ENCODE data around the gene EPB41L2. TPM values are rescaled to one million over a fixed set of nuclear protein-coding genes. Genes with fewer than 3 reads are reported as not detected.

Gene EPB41L2
- total RNA-seq, 3 donors from 2014 or later (not counting 1 experiment from before 2014, with no cell fraction given) = 6.8 to 11.4 (median 11.0) TPM

DNA sequence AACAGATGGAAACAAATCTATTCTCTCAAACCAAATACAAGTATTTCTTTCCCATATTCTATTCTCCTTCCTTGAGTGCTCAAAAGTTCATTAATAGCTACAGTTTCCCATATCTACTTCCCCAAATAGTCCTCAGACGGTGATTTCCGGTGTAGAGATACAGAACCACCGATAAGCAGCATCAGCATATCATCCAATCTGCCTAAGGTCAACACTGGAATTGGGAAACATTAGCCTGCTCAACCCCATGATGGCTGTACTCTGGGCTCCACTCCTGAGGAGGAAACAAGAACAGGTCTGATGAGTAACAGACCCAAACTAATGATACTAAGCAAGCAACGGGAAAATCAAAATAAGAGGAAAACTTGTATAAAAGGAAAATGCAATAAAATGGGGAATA, 115.6 kb downstream of the EPB41L2 start:
- H3K27ac Mint-ChIP-seq = no peak overlapping the region
- Histone ChIP-seq H3K27me3 (ENCODE audit: control insufficient read depth, insufficient read depth, low read length) (no peaks in the 10 kb centered on the region), H3K4me1 (ENCODE audit: control insufficient read depth, insufficient read depth, low read length) (no peaks in the 10 kb centered on the region), H3K27ac (ENCODE audit: low read length) (no peak overlapping the region), H3K9me3 (ENCODE audit: control insufficient read depth, insufficient read depth, low read length) (no peaks in the 10 kb centered on the region), H3K36me3 (ENCODE audit: control insufficient read depth, insufficient read depth, low read length) (no peaks in the 10 kb centered on the region), H3K4me3 (ENCODE audit: low read length) (no peak overlapping the region)
- no peak for DNase-seq
- H3K9me3 Mint-ChIP-seq = no peaks in the 10 kb centered on the region
- H3K36me3 Mint-ChIP-seq = no peaks in the 10 kb centered on the region
- no peaks in the 10 kb centered on the region for H3K27me3 Mint-ChIP-seq (ENCODE audit: low read depth in 2 of 2)
- no peak for TF ChIP-seq CTCF (IDR thresholded peaks at IDR 0.05)
- no peak for ATAC-seq
- WGBS (ENCODE audit: insufficient coverage) = 77% methylated on average over 3 of the region's 4 CpGs
- H3K4me1 Mint-ChIP-seq = no peaks in the 10 kb centered on the region
- intact Hi-C loops (cut with micrococcal nuclease) = no loop called here
- no peak overlapping the region for H3K4me3 Mint-ChIP-seq

GRCh38 chr6:130946076-130946475, 117.0 kb downstream of the EPB41L2 start:
- Mint-ChIP-seq H3K9me3 (no peaks in the 10 kb centered on the region), H3K4me3 (no peak overlapping the region), H3K27me3 (ENCODE audit: low read depth in 2 of 2) (no peaks in the 10 kb centered on the region), H3K4me1 (no peaks in the 10 kb centered on the region), H3K36me3 (no peaks in the 10 kb centered on the region), H3K27ac (no peak overlapping the region)
- H3K36me3 ChIP-seq (ENCODE audit: control insufficient read depth, insufficient read depth, low read length) = no peaks in the 10 kb centered on the region
- no peaks in the 10 kb centered on the region for H3K27me3 ChIP-seq (ENCODE audit: control insufficient read depth, insufficient read depth, low read length)
- no peak overlapping the region for H3K4me3 ChIP-seq (ENCODE audit: low read length)
- DNase-seq = no peak
- no peaks in the 10 kb centered on the region for H3K9me3 ChIP-seq (ENCODE audit: control insufficient read depth, insufficient read depth, low read length)
- H3K27ac ChIP-seq (ENCODE audit: low read length) = no peak overlapping the region
- intact Hi-C loops (cut with micrococcal nuclease) = no loop called here
- no peak for ATAC-seq
- WGBS (ENCODE audit: insufficient coverage) = 100% methylated on average over 1 of the region's 2 CpGs
- TF ChIP-seq CTCF (IDR thresholded peaks at IDR 0.05) = no peak
- no peaks in the 10 kb centered on the region for H3K4me1 ChIP-seq (ENCODE audit: control insufficient read depth, insufficient read depth, low read length)

DNA sequence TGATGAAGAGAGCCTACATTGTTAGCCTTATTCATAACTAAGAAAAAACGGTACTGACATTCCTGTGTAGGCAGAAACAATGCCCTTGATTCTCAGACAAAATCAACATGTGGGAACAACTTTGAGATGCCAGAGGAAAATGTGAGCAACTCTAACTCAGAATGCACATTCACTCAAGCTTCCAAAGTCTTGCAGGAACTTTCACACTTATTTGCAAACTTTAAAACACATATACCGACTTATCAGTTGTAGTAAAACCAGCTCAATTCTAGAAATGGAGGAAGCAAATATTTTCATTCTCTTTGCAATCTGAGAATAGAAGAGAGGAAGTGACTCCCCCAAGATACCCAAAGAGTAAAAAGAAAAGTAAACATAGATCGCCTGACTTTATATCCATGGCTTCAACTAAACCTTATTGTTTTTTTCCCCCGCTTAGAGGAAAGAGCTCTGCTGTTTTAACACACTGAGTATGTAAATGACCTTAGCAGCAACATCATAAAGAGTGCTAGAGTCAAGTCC, 117.6 kb downstream of the EPB41L2 start:
- DNase-seq = no peak
- Mint-ChIP-seq H3K4me3 (no peak overlapping the region), H3K36me3 (no peaks in the 10 kb centered on the region), H3K27me3 (ENCODE audit: low read depth in 2 of 2) (no peaks in the 10 kb centered on the region), H3K4me1 (no peaks in the 10 kb centered on the region), H3K27ac (no peak overlapping the region), H3K9me3 (no peaks in the 10 kb centered on the region)
- Histone ChIP-seq H3K27me3 (ENCODE audit: control insufficient read depth, insufficient read depth, low read length) (no peaks in the 10 kb centered on the region), H3K27ac (ENCODE audit: low read length) (no peak overlapping the region), H3K36me3 (ENCODE audit: control insufficient read depth, insufficient read depth, low read length) (no peaks in the 10 kb centered on the region), H3K4me1 (ENCODE audit: control insufficient read depth, insufficient read depth, low read length) (no peaks in the 10 kb centered on the region), H3K4me3 (ENCODE audit: low read length) (no peak overlapping the region), H3K9me3 (ENCODE audit: control insufficient read depth, insufficient read depth, low read length) (no peaks in the 10 kb centered on the region)
- ATAC-seq = no peak
- TF ChIP-seq CTCF (IDR thresholded peaks at IDR 0.05) = no peak
- intact Hi-C loops (cut with micrococcal nuclease) = no loop called here
- WGBS (ENCODE audit: insufficient coverage) = 85% methylated on average over 2 of the region's 4 CpGs

- H3K36me3 Mint-ChIP-seq = no peaks in the 10 kb centered on the region
- H3K36me3 ChIP-seq (ENCODE audit: control insufficient read depth, insufficient read depth, low read length) = no peaks in the 10 kb centered on the region
- no peaks in the 10 kb centered on the region for H3K27me3 ChIP-seq (ENCODE audit: control insufficient read depth, insufficient read depth, low read length)
- H3K4me1 Mint-ChIP-seq = no peaks in the 10 kb centered on the region
- H3K9me3 ChIP-seq (ENCODE audit: control insufficient read depth, insufficient read depth, low read length) = no peaks in the 10 kb centered on the region
- no peak overlapping the region for H3K4me3 ChIP-seq (ENCODE audit: low read length)
- no peaks in the 10 kb centered on the region for H3K9me3 Mint-ChIP-seq
- TF ChIP-seq CTCF (IDR thresholded peaks at IDR 0.05) = no peak
- H3K27ac Mint-ChIP-seq = no peak overlapping the region
- ATAC-seq (no peak), DNase-seq (no peak)
- intact Hi-C loops (cut with micrococcal nuclease) = no loop called here
- no peaks in the 10 kb centered on the region for H3K27me3 Mint-ChIP-seq (ENCODE audit: low read depth in 2 of 2)
- no peaks in the 10 kb centered on the region for H3K4me1 ChIP-seq (ENCODE audit: control insufficient read depth, insufficient read depth, low read length)
- WGBS (ENCODE audit: insufficient coverage) = 89% methylated on average over 2 of the region's 2 CpGs
- H3K4me3 Mint-ChIP-seq = no peak overlapping the region
- H3K27ac ChIP-seq (ENCODE audit: low read length) = no peak overlapping the region
Observed at GRCh38 chr6:130944486-130944885, 118.6 kb downstream of the EPB41L2 start.

Measured in natural killer cell (primary cell).